Activated CD4-positive, alpha-beta T cell treated with anti-CD3 and anti-CD28 coated beads, Interleukin-2, Interleukin-4, amounts not matched to agents 100 ng/mL and 50 ng/mL, durations not matched to agents 16 hours and 8 hours (primary cell): ENCODE results near the gene STYK1.
"Not testable (repeated sequence)": the region's sequence is repeated elsewhere in the genome, so short reads cannot be mapped to it uniquely, and the experiment has no call there.

Experiments used
- DNase-seq: peaks from one replicate; pipeline ENCODE4 v3.0.0-alpha.2; 2020; ENCODE audit warnings: low spot score

The STYK1 gene

DNA sequence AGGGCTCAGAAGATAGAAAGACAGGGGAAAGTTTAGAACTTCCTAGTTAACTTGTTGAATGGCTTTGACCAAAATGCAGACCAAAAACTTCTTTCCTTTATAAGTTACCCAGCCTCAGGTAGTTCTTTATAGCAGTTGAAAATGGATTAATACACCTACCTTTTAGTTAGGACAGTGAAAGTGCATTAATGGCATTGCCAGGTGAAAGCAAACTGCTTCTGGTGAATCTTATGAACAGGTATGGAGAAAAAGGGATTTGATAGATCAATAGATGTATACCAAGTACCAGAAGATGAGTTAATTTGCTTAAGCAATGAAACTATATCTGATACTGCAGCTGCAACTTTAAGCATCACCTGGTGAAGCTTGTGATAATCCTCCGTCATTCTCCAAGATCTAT is 14.2 kb upstream of the STYK1 start:
- DNase-seq: no peak

- peak; percentile 12 for DNase-seq
Measured at GRCh38 chr12:10672231-10672868, 1.5 kb downstream of the STYK1 start.

GRCh38 chr12:10669533-10669932 is 4.3 kb downstream of the STYK1 start:
- no peak for DNase-seq

DNA sequence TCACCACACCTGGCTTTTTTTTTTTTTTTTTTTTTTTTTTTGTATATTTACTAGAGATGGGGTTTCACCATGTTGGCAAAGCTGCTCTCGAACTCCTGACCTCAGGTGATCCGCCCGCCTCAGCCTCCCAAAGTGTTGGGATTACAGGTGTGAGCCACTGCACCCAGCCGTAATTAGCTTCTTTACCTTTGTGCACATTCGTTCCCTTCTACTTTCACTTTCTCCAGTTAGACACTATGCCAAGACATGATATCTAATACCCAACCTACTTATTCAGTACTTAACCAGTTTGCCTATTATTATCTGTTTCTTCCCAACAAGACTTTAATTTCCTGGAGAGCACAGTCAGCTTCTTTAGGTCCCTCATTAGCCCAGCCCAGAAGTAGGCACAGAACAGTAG is 5.3 kb downstream of the STYK1 start:
- DNase-seq: no peak

GRCh38 chr12:10667581-10667980 is 6.3 kb downstream of the STYK1 start:
- no peak for DNase-seq

- DNase-seq: no peak
Measured at GRCh38 chr12:10664499-10664898, 9.4 kb downstream of the STYK1 start.

DNA sequence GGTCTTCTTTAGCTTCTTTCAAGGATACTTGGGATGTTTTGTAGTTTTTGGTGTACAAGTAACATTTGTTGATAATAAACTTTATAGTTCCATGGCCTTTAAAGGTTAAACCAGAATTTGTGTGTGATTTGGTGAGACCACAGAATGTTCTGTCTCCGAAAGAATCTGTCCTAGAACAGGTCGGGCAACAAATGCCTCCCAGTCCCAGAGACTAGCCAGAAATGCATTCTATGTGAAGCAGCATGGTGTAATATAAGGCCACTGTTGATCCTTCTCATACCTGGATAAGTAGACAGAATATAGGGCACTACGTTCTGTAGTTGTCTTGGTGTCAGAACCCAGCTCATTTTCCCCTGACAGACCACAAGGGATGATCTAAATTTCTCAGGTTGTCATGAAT is 10.0 kb downstream of the STYK1 start:
- DNase-seq: no peak

DNA sequence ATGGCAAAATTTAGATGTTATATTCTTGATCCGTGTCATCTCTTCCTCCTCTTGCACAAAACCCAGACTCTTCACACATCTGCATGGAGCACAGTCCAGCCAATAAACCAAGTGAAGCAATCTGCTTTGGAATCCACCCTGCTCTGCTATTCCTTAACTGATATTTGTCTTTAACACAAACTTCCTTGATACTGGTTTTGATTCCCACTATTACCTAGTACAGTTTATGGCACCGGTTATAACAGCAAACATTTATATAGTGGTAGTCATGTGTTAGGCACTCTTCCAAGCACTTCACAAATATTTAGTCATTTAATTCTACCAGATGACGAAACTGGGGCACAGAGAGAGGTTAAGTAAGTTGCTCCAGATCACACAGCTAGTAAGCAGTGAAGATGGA is 12.5 kb downstream of the STYK1 start:
- no peak for DNase-seq

DNA sequence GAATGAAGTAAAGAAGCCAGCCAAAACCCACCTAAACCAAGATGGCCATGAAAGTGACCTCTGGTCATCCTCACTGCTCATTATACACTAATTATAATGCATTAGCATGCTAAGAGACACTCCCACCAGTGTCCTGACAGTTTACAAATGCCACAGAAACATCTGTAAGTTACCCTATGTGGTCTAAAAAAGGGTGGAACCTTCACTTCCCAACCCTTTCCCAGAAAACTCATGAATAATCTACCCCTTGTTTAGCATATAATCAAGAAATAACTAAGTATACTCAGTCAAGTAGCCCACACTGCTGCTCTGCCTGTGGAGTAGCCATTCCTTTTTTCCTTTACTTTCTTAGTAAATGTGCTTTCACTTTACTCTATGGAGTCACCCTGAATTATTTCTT is 19.8 kb downstream of the STYK1 start:
- no peak for DNase-seq

DNA sequence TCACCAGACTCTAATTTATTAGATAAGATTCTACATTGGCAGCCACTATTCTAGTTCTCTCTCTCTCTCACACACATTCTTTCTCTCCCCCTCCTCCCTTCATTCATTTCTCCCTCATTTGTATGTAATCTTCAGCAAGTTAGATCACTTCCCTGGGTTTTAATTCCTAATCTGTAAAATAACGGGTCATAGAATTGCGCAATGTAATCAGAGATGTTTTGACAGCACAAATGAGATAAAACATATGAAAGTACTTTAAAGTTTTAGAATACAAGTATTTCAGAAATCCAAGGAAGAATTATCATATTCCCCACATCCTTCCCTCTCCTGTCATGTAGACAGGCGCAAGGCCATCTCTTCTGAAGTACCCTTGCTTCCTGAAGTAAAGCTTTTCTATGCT is 21.7 kb downstream of the STYK1 start:
- DNase-seq: no peak

- not testable (repeated sequence) for DNase-seq
Measured at GRCh38 chr12:10646576-10646975, 27.3 kb downstream of the STYK1 start.

GRCh38 chr12:10645910-10646309 is 27.9 kb downstream of the STYK1 start:
- no peak for DNase-seq

DNA sequence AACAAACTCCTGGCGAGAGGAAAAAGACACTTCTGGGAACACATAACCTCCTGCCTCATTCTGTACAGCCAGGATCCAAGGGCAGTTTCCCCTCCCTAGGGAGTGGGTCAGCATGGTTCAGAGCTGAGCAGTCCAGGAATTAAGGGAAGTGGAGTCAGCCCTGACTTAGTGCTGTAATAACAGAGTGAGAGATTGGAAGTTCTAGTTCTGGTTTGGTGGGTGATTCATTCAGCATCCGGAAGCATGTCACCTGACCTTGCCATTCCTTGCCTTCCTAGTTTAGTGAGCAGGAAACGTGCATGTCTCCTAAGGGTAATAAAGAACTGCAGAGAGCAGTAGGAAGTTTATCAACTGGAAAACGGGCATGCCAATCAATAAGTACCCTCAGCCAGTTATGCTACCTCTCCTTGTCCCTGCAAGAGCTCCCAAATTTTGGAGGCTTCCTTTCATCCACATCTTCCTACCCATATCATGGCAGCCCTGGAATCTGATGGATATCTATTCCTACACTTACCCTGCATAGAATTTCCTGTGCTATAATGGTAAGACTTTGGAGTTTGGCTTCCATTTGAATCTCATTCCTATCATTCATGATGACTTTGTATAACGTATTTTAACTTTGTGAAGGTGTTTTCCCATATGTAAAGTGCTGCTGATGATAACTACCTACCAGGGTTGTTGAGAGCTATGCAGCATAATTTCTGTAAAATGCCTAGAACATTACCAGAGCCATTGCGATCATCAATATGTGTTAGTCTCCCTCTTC is 31.9 kb downstream of the STYK1 start:
- no peak for DNase-seq

GRCh38 chr12:10638728-10639127 is 35.1 kb downstream of the STYK1 start:
- DNase-seq: no peak

GRCh38 chr12:10636611-10637010 is 37.2 kb downstream of the STYK1 start:
- DNase-seq: no peak

DNA sequence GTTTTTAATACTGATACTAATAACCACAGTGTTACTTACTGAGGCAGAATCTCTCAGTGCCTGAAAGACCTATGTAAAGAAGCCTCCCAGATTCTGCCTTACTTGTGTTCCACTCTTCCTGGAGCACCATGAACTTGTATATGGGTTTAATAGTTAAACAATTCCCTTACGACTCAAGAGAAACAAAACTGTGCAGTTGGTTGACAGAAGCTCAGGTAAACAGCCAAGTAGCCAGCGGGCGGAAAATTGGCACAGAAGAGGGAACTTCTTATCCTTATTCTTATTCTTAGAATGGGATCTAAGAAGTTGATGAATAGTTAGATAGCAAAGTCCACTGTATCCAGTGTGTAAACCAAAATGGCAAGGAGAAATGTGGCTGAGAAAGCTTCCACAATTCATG is 37.7 kb downstream of the STYK1 start:
- DNase-seq: no peak

- DNase-seq: no peak
Measured at GRCh38 chr12:10635306-10635705, 38.5 kb downstream of the STYK1 start.

GRCh38 chr12:10634427-10634826 is 39.4 kb downstream of the STYK1 start:
- DNase-seq: no peak

DNA sequence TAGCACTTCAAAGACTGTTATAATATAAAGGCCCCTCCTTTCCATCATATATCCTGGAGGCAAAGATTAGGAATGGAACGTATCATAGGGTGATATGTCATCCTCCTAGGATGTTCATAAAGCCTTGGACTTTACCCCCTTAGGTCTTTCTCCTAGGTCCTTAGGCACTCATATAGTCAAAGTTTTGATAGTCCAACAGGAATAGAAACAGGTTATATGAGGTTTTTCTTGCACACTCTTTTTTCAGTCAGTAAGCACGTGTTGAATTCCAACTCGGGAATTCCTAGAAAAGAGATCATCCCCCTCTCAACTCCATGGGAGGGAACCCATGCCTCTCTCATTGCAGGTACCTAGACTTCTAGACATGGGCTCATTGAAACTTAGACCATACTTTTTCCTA is 40.3 kb downstream of the STYK1 start:
- no peak for DNase-seq

DNA sequence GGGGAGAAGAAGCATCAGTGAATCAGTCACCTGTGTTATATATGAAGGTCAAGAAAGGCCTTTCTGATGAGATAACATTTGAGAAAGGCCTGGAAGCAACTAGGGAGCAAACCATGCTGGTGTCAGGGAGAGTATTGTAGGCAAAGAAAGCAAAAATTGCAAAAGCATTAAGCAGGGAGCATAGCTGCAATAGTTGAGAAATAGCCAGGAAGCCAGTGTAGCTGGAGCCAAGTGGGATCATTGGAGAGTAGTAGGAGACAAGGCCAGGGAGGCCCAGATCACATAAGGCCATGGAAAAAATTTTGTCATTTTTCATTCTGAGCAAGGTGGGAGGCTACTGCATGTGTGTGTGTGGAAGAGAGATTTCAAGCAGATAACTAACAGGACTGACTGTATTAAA is 41.6 kb downstream of the STYK1 start:
- DNase-seq: no peak

- DNase-seq: no peak
Measured at GRCh38 chr12:10624605-10625004, 49.2 kb downstream of the STYK1 start.

GRCh38 chr12:10623131-10623530 is 50.7 kb downstream of the STYK1 start:
- DNase-seq: no peak

- DNase-seq: no peak
Measured at GRCh38 chr12:10621278-10621677, 52.6 kb downstream of the STYK1 start.
